Stimulated activated CD4-positive, alpha-beta T cell treated with anti-CD3 and anti-CD28 coated beads, Interleukin-1b, Interleukin-23, amount 100 ng/mL, for 1 hour (primary cell): Measurements from ENCODE around the gene USP15.
"Not testable (repeated sequence)": the region's sequence is repeated elsewhere in the genome, so short reads cannot be mapped to it uniquely, and the experiment has no call there.

Source experiments
- DNase-seq, 2 donors: peaks; one replicate each; pipeline ENCODE4 v3.0.0-alpha.2; 2020; ENCODE audit warnings: low read depth in 2 of 2

Gene USP15

GRCh38 chr12:62448436-62448835 is 188.2 kb downstream of the USP15 start:
- DNase-seq, result no peak

DNA sequence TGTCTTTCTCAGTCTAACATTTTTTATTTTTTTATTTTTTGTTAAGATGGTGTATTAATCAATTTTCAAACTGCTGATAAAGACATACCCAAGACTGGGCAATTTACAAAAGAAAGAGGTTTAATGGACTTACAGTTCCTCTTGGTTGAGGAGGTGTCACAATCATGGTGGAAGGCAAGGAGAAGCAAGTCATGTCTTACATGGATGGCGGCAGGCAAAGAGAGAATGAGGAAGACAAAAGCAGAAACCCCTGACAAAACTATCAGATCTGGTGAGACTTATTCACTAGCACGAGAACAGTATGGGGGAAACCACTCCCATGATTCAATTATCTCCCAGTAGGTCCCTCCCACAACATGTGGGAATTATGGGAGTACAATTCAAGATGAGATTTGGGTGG is 195.2 kb downstream of the USP15 start:
- not testable (repeated sequence) for DNase-seq

DNA sequence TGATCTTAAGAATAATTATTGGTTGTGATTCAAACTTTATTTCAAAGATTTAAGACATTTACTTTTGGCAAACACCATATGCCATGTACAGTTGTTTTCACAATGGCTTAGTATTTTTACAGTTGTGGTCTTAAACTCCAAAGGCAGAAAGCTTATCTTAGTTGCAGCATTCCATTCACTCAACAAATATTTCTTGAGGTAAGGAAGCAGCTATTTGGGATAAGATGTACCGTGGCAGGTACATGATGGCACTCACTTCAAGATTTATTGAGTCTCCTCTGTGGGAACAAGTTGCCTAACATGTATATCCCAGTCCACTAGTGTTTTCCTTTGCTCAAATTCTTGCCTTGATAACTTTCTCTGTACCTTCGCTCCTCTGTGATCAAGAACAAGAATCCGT is 198.4 kb downstream of the USP15 start:
- no peak for DNase-seq

- DNase-seq, result no peak
These were observed 199.8 kb downstream of the USP15 start for GRCh38 chr12:62459976-62460375.

- not testable (repeated sequence) for DNase-seq
These were observed 201.1 kb downstream of the USP15 start for GRCh38 chr12:62461171-62461837.

DNA sequence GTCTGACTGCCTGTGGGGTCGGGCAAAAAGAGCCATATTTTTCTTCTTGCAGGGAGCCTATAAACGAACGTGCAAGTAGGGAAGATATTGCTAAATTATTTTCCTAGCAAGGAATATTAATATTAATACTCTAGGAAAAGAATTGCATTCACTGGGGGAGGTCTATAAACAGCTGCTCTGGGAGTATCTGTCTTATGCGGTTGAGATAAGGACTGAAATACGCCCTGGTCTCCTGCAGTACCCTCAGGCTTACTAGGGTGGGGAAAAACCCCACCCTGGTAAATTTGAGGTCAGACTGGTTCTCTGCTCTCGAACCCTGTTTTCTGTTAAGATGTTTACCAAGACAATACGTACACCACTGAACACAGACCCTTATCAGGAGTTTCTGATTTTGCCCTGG is 203.0 kb downstream of the USP15 start:
- not testable (repeated sequence) for DNase-seq
